Skin of body (tissue), 2 donors: ENCODE data around the gene RUNX3. TPM values are rescaled to one million over a fixed set of nuclear protein-coding genes. Genes with fewer than 3 reads are reported as not detected.

ENCODE experiments used
- DNase-seq: peaks from one replicate; lab custom pipeline; 2025; lab: John Stamatoyannopoulos, UW
- total RNA-seq: library from RNA; depleted of rRNA; stranded (reverse); fragments of >200 nt; gene quantifications from one replicate; pipeline ENCODE4 v1.2.3, GENCODE V29; 2014

The RUNX3 gene
- total RNA-seq, 1 donor from 2014 or later = 1.9 TPM

- DNase-seq = no peak
Observed at GRCh38 chr1:24963099-24963872, 33.2 kb upstream of the RUNX3 start.

- DNase-seq = no peak
Observed at GRCh38 chr1:24961961-24962861, 32.1 kb upstream of the RUNX3 start.

GRCh38 chr1:24961334-24961733 lies 31.3 kb upstream of the RUNX3 start:
- DNase-seq = no peak

GRCh38 chr1:24960071-24960801 lies 30.2 kb upstream of the RUNX3 start:
- no peak for DNase-seq

GRCh38 chr1:24959623-24959975 lies 29.5 kb upstream of the RUNX3 start:
- no peak for DNase-seq

GRCh38 chr1:24958766-24959622 lies 28.9 kb upstream of the RUNX3 start:
- no peak for DNase-seq

GRCh38 chr1:24957808-24958752 lies 28.0 kb upstream of the RUNX3 start:
- no peak for DNase-seq

- no peak for DNase-seq
Observed at GRCh38 chr1:24957016-24957807, 27.1 kb upstream of the RUNX3 start.

- no peak for DNase-seq
Observed at GRCh38 chr1:24955779-24956365, 25.8 kb upstream of the RUNX3 start.

GRCh38 chr1:24955161-24955560 lies 25.1 kb upstream of the RUNX3 start:
- DNase-seq = no peak

GRCh38 chr1:24954631-24955030 lies 24.6 kb upstream of the RUNX3 start:
- DNase-seq = no peak

GRCh38 chr1:24954022-24954421 lies 23.9 kb upstream of the RUNX3 start:
- DNase-seq = no peak

GRCh38 chr1:24952413-24952841 lies 22.4 kb upstream of the RUNX3 start:
- no peak for DNase-seq

- DNase-seq = no peak
Observed at GRCh38 chr1:24951810-24952412, 21.8 kb upstream of the RUNX3 start.

- no peak for DNase-seq
Observed at GRCh38 chr1:24951337-24951736, 21.3 kb upstream of the RUNX3 start.

GRCh38 chr1:24949331-24949881 lies 19.3 kb upstream of the RUNX3 start:
- DNase-seq = no peak

- no peak for DNase-seq
Observed at GRCh38 chr1:24948079-24948827, 18.2 kb upstream of the RUNX3 start.
